NOMO-1 treated with dmso at 0.1 percent for 144 hours (cell line): ENCODE measurements around the gene DTX1.
"Not testable (repeated sequence)": the region's sequence is repeated elsewhere in the genome, so short reads cannot be mapped to it uniquely, and the experiment has no call there.

Experiments used
- DNase-seq: peaks from one replicate; lab custom pipeline; 2025; ENCODE audit not compliant: unreplicated experiment; lab: John Stamatoyannopoulos, UW

Gene DTX1

DNA sequence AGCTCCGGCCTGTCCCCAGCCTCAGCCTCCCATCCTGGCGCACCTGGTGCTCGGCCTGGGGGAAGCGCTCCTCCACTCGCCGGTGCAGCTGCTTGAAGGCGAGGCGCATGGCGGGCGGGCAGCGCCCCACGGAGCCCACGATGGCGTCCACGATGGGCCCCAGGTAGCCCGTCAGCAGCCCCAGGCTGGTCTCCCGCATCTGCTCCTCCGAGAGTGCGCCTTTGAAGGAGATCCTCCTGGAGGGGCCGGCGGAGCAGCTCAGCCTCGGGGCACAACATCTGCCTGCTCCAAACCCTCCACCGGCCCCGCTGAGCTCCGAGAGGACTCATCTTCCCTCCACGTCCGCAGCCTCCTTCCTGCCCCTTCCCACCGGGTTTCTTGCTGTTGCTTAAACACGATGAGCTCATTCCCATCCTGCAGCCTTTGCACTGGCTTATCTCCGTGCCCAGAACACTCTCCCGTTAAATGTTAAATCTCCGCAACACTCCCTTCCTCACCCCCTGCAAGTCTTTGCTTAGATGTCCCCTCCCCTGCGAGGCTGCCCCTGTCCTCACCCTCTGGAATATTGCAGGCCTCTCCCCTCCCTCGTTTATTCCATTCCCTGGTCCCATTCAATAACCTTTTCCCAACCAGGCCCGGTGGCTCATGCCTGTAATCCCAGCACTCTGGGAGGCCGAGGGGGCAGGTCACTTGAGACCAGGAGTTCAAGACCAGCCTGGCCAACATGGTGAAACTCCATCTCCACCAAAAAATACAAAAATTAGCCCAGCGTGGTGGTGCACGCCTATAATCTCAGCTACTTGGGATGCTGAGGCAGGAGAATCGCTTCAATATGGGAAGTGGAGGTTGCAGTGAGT, 55.7 kb downstream of the DTX1 start:
- DNase-seq: no peak

- no peak for DNase-seq
Measured at GRCh38 chr12:113113397-113113796, 56.9 kb downstream of the DTX1 start.

- no peak for DNase-seq
Measured at GRCh38 chr12:113114447-113115178, 58.1 kb downstream of the DTX1 start.

DNA sequence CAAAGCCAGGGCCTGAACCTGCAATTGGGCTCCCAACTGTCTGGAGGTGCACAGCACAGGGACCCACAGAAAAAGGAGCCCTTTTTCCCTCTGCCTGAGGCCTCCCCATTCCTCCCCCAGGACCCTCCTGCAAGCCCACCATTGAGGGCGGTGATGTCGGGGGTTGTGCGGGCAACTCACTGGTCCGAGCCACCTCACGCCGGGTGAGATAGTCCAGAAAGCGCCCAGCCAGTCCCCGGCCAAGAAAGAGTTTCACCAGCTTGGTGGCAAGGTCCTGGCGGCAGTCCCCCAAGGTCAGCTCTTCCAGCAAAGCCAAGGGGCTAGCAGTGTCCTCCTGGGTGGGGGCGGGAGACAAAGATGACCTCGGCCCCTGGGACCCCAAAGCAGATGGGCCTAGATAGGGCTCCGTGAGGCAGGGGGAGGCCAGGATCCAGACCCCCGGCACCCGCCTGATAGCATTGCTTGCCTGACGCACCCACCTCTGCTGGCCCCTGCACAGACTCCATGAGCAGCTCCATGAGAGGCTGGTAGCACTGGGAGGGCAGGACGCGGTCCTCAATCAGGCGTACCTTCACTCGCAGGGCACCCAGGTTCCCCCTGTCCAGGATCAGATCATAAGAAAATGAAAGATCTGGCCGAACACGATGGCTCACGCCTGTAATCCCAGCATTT, 59.1 kb downstream of the DTX1 start:
- DNase-seq: no peak

GRCh38 chr12:113116875-113117274, 60.3 kb downstream of the DTX1 start:
- DNase-seq: no peak

- not testable (repeated sequence) for DNase-seq
Measured at GRCh38 chr12:113117684-113118083, 61.2 kb downstream of the DTX1 start.

DNA sequence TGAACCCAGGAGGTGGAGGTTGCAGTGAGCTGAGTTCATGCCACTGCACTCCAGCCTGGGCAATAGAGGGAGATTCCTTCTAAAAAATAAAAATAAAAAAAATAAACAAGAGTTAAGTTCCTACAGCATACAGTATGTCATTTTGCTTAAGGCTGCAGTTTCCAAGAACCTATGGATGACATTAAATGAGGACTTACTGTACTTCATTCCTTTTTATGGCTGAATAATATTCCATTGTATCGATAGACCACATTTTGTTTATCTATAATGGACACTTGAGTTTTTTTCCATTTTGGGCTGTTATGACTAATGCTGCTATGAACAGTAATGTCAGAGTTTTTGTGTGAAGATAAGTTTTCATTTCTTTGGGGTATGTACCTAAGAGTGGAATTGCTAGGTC, 61.6 kb downstream of the DTX1 start:
- no peak for DNase-seq

DNA sequence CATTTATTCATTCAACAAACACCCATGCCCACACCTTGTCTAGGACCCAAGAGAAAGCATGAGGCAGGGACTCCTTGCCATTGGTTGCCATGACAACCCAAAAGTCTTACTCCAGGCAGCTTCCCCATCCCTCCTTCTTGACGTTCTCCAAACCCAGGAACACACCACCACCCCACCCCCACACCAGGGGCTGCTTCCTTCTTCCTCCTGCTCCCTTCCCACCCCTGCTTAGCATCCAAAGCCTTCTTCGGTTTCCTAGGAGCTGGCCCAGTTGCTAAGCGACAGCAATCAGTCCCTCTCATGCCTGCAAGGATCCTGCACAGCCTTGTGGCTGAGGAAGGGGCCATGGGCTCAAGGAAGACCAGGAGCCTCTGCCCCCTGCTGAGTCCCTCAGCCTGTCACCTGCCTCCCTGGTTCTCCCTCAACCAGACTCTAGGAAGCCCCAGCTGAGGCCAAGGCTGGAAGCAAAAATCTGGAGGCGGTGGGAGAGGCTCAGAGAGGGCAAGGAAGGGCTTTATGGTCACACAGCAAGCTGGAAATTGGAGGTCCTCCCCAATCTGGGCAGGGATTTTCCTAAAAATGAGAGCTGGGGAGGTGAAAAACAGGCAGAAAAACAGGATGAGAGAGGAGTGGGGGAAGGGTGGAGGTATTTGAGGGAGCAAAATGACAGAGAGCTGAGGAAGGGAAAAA, 63.6 kb downstream of the DTX1 start:
- DNase-seq: no peak

DNA sequence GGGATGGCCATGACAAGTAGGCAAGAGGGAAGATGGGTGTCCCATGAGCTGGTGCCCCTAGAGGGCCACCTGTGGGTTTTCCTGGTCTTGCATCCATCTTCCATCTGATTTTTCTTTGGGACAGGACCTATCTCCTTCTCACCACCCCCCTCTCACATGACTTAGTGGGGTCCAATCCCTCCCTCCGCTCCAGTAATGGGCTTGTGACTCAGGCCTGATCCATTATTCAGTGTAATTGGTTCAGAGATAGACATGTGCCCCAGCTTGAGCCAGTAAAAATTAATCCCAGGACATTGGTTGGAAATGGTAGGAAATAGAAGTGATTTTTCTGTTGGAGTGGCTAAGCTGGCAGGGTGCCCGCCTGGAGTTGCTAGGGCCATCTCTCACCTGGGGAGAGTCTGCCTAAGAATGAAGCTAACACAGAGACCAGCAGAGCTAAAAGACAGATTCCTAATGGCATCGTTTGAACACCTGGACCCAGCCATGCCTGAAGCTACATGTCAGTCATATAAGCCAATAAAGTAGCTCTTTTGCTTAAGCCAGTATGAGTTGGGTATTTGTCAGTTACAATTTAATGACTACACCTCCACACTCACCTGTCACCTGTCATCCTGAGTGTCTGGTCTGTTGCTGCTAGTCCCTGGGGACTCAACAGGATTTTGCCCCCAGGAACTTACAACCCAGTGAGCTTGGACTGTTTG, 64.3 kb downstream of the DTX1 start:
- DNase-seq: no peak

DNA sequence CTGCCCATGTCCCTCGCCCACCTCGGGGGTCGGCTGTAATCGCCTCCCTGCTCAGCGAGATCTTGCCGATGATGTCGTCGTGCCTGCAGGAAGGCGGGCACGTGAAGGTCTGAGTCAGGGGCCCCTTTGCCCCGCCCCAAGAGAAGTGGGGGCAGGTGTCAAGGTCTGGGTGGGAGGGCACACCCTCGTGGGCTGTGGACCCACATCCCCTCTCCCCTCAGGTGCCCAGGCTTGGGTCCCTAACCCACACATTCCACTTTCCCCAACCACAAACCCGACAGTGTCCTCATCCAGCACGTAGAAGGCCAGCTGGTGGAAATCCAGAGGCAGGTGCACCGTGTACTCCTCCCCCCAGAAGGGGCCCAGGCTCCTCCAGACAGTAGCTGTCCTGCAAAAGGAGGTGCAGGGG, 71.3 kb downstream of the DTX1 start:
- no peak for DNase-seq

DNA sequence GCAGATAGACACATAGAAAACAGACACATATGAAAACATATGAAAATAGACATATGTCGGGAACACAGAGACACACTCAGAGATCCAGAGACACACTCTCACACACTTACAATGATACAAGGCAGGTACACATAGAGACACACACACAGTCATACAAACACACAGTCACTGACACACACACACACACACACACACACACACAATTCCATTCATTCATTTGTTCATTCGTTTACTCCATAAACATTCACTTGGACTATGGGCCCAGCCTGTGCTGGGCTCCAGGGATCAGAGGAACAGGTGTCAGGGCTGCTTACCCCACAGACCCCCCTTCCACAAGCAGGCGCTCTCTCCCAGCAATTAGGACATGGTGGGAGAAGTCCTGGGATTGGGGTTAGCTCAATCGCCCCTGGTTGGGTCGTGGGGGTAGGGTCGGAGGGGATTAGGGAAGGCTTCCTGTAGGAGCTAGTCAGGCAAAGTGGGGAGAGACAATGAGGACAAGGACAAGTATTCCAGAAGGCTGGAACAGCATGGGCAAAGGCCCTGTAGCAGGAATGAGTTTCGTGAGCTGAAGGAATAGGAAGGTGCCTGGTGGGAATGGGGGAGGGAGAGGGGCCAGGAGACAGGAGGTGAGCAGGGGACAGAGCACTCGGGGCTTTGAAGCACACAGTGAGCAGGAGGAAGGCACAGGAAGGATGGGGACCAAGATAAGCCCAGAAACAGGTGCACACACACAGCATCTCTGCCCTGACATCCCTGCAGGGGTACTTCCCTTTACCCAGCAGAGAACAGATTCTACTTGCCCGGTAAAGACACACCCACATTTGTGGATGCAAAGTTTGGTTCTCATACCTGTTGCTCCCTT, 72.5 kb downstream of the DTX1 start:
- no peak for DNase-seq

GRCh38 chr12:113129664-113130456, 73.3 kb downstream of the DTX1 start:
- DNase-seq: no peak

GRCh38 chr12:113130457-113131135, 74.1 kb downstream of the DTX1 start:
- no peak for DNase-seq

DNA sequence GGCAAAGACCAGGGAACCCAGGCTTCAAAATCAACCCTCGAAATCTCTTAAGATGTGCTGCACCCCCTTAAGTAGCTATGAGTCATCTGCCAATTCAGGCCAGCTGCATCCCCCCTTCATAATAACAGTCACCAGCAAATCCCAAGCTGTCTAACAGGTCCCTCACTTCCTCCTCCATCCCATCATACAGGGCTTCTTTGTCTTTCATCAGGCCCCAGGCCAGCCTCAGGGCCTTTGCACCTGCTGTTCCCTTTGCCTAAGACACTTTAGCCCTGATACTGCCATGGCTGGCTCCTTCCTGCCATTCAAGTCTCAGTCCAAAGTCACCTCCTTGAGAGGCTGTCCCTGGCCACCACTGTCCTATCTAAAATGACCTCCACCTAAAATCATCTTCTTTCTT, 75.0 kb downstream of the DTX1 start:
- no peak for DNase-seq

DNA sequence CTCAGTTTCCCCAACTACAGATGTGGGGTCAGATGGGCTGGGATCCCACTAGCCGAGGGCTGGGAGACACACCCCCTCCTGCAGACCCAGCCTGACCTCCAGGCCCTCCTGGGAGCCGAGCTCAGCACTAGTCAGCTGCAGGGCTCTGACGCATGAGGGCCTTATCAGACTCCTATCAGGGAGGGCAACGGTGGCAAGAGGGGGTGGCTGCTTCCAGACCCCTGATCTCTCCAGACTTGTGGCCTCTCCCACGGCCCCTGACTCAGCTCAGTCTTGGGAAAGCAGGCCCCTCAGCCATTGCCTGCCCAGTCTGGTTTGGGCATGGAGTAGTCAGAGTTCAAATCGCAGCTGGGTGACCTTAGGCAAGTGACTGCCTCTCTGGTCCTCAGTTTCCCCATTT, 76.5 kb downstream of the DTX1 start:
- no peak for DNase-seq

DNA sequence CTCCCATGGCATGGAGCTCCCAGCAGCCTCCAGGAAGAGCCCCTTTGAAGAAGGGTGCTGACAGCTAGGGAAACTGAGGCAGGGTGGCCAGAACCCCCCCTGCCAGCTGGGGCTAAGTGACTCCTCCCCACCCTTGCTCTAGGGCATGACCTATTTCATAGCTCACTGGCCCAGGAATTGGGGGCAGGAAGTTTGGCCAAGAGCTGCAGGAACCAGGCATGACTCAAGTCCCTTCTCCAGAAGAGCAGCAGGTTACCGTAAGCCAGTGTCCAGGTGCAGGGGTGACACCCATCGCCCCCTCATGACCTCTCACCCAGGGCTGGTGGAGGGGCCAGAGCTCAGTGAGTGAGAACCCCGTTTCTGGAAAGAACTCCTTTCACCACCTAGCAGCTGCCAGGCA, 77.1 kb downstream of the DTX1 start:
- no peak for DNase-seq

DNA sequence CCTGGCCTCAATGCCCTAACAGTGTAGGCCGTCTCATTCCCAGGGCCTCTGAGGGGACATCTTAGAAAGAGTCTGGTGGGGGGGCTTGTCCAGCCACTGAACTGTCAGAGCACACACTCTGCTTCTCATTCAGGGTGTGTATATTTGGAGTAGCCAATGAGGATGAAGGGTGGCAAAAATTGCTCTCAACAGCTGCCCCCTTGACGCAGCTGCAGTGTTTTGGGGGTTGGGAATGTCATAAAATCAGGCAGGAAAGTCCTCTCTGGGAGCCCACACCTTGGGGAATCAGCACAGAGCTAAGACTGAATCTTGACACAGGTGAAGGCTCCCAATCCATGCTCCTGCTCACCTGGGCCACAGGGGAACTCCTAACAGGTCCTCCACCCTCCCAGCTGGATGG, 77.5 kb downstream of the DTX1 start:
- DNase-seq: no peak

DNA sequence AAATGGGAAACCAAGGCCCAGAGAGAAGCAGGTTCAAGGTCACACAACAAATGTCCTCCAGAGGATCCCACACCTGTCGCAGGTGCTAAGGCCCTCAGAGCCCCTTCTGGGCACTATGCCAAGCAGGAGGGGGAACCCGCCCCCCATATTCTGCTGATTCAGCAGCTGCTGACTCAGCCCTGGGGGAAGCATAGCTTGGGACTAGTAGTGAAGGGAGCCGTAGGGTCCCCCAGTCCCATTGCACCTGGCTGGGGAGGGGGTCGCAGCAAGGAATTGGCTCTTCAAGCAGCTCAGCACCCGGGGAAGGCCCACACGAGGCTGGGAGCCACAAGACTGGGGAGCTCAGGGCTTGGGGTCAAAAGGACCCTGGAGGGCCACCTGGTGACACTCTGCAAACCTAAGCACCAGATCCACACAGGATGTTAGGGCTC, 78.0 kb downstream of the DTX1 start:
- DNase-seq: no peak
